GM18951 (cell line): ENCODE data around the gene ANTXR2.

Experiments
- POLR2A ChIP-seq: IDR thresholded peaks from 4 replicates; pipeline ENCODE4 v1.6.1; 2011; ENCODE audit warnings: mild to moderate bottlenecking; ENCODE audit not compliant: insufficient read length, insufficient read depth; ENCODE audit errors: extremely low read depth
- in situ Hi-C: fragments of 300-500 bp; cut with MboI; formaldehyde crosslinking; loops from one replicate; pipeline ENCODE4 v1.12.0; 2022; ENCODE audit warnings: low sequenced_read_pairs, mixed read lengths, inconsistent platforms; ENCODE audit not compliant: unreplicated experiment

Gene ANTXR2

DNA sequence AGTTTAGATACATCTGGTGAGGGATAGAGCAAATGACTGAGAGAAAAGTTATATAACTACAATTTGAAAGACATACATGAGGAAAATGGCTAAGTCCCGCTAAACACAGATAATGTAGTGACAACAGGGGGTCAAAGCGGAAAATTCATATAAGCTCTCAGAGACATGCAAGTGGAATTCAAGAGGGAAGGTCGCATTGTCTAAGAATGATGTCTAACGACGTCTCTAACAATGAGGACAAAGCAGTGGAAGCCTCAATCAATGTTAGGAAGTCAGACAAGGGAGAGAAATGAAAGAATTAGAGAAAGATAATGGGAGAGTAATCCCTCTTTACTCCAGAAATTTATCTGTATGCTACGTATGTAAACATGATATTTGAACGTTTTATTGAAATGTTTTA is 113.4 kb downstream of the ANTXR2 start:
- no peak for TF ChIP-seq POLR2A
- in situ Hi-C loops, result no loop called here

DNA sequence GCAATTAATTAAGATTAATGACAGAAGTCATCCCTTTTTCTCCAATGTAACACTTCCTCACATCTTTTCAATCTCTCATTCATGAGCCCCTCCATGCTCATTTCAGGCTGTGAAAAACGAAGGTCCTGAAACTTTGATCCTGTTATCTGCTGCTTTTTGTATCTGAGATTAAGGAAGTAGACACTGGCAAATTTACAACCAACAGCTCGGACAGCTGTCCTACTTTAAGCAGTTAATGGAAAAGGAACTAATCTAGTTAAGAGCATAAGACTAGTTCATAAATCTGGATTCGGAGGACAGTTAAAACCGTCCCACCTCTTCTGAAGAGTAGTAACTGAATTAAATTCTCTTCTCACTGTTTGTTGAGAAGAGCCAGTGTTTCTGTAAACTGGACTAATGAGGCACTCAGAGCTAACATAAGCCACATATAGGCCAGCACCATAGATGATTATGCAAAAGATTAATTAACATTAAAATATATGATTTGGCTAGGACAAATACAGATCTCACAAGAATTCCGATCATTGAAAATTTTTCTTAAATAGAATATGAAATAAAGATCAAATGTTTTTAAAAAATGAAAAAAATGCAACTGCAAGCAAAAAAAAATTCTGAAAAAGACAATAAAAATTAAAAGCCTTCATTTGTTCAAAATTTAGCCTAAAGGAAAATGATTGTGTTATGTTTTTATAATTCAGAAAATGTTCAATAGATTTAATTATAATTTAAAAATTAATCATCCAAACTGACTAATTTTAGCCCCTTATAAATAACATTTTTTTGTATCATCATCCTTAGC is 114.4 kb downstream of the ANTXR2 start:
- no peak for TF ChIP-seq POLR2A
- in situ Hi-C loops, result no loop called here

DNA sequence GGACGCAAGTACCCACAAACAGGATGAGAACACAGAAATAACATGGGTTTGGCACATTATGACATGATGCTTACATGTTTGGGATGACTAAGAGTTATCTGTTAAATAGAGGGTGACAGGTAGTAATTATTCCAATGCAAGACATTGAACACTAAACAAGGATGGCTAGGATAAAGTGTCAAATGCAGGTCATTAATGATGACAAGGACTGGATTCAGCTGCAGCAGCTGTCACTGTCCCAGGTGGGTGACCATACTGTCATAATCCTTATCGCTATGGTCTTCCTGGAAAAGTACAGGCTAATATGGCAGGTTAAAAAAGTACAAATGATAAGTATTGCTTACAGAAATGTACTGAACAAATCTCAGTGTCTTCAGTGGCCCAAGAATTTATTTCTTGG is 123.9 kb downstream of the ANTXR2 start:
- no peak for TF ChIP-seq POLR2A
- in situ Hi-C loops, result no loop called here

DNA sequence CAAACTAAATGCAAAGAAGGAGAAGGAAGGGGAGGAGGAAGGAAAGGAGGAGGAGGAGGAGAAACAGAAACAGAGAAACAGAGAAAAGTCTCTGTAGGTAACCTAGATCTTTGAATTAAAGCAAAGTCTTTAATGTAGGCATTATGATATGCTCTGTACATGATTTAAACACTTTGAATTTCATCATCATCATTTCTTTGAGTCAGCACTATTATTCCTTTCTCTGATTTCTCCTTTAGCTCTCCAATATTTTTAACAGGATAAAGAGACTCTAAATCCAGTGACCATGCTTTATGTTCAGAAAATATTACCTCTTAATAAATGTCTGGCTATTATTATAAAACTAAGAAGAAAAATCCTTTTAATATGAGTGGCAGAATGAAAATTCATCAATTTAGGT is 124.3 kb downstream of the ANTXR2 start:
- in situ Hi-C loops, result no loop called here

GRCh38 chr4:79948261-79948660 is 124.8 kb downstream of the ANTXR2 start:
- in situ Hi-C loops, result no loop called here

More for the DNA sequence above, 124.3 kb downstream of the ANTXR2 start:
- TF ChIP-seq POLR2A, result no peak

GRCh38 chr4:79947386-79947785 is 125.6 kb downstream of the ANTXR2 start:
- no peak for TF ChIP-seq POLR2A
- in situ Hi-C loops, result no loop called here

More at GRCh38 chr4:79948261-79948660, 124.8 kb downstream of the ANTXR2 start:
- no peak for TF ChIP-seq POLR2A

- in situ Hi-C loops, result no loop called here
- no peak for TF ChIP-seq POLR2A
Observed at GRCh38 chr4:79935274-79935673, 137.8 kb downstream of the ANTXR2 start.

DNA sequence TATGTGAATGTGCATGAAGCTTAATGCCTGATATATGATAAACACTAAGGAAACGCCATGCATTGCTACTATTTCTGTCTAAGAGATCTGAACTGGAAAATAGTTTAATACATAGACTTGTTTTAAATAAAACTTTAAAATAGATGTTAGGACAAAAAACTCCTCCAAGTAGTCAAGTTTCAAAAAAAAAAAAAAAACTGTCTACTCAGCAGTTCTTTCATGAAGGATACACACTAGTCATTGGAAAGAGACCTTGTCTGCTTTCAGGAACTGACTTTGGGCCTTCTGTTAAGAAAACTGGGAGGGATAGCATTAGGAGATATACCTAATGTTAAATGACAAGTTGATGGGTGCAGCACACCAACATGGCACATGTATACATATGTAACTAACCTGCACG is 138.4 kb downstream of the ANTXR2 start:
- in situ Hi-C loops, result no loop called here
- TF ChIP-seq POLR2A, result no peak

- no peak for TF ChIP-seq POLR2A
Observed at GRCh38 chr4:79927931-79928330, 145.1 kb downstream of the ANTXR2 start.

GRCh38 chr4:79923281-79923680 is 149.7 kb downstream of the ANTXR2 start:
- in situ Hi-C loops, result no loop called here
- TF ChIP-seq POLR2A, result no peak

More at GRCh38 chr4:79927931-79928330, 145.1 kb downstream of the ANTXR2 start:
- in situ Hi-C loops, result no loop called here

DNA sequence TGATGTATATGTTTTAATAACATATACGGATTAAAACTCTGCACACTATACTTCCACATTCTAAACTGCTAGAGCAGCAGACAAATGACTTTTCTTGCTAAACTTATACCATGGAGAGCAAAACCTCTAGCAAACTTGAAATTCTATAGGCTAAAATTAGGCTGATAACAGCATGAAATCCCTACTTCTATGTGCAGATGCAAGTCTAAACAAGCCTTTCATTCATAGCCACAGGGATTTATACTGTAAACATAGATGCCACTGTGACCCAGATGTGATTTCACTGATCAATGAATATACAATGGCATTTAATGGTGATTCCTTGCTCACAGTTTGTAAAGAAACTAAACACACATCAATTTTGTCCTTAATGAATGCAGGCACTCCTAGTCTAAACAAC is 151.0 kb downstream of the ANTXR2 start:
- in situ Hi-C loops, result no loop called here
- TF ChIP-seq POLR2A, result no peak

- in situ Hi-C loops, result no loop called here
- TF ChIP-seq POLR2A, result no peak
Observed at GRCh38 chr4:79920163-79920853, 152.7 kb downstream of the ANTXR2 start.

GRCh38 chr4:79918292-79918691 is 154.7 kb downstream of the ANTXR2 start:
- in situ Hi-C loops, result no loop called here
- TF ChIP-seq POLR2A, result no peak

GRCh38 chr4:79917246-79917645 is 155.8 kb downstream of the ANTXR2 start:
- no peak for TF ChIP-seq POLR2A
- in situ Hi-C loops, result no loop called here

DNA sequence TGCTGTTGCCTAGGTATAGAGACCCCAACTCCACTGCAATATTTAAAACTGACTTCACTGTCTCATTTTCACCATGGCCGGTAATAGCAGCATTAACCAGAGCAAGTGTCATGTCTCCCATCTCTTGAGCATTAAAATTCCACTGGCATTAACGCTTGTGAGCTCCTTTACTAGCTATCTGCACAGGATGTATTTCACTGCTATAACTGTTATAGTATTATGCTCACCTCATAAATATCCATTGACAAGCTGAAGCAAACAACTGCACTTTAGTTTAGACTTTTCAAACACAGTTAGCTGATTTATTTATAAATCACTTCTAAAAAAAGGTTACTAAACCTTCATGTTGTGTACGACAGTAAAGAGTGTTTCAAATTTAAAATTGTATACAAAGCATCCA is 157.8 kb downstream of the ANTXR2 start:
- TF ChIP-seq POLR2A, result no peak
- in situ Hi-C loops, result no loop called here
